CD14-positive monocyte (primary cell): ENCODE results near the gene TPRG1. TPM values are rescaled to one million over a fixed set of nuclear protein-coding genes. Genes with fewer than 3 reads are reported as not detected.

Source experiments
- DNase-seq, 3 donors: peaks; one replicate each; pipeline ENCODE4 v3.0.0-alpha.2; 2011 to 2022
- H2AFZ ChIP-seq: 2 replicates; pipeline ENCODE4 v1.6.0; 2012; ENCODE audit warnings: mild to moderate bottlenecking, low read depth, low read length, inconsistent platforms; ENCODE audit not compliant: insufficient read depth, poor library complexity, severe bottlenecking
- H3K27ac ChIP-seq, 2 donors: 1 replicate in 1 of 2; 2 replicates in 1 of 2; pipeline ENCODE4 v1.5.1; 2012 to 2013; ENCODE audit warnings: low read length in 2 of 2, control low read depth in 1 of 2, inconsistent platforms in 1 of 2, low read depth in 1 of 2, mild to moderate bottlenecking in 1 of 2
- H3K27me3 ChIP-seq, 2 donors: one replicate each; pipeline versions ENCODE4 v1.6.0 to v1.6.1; 2011 to 2013; ENCODE audit warnings: low read length in 2 of 2; ENCODE audit not compliant: control insufficient read depth in 2 of 2, insufficient read depth in 2 of 2
- H3K36me3 ChIP-seq, 2 donors: replicated peaks in 1 of 2; 1 replicate in 1 of 2; 2 replicates in 1 of 2; pipeline versions ENCODE4 v1.5.1 to v1.6.1; 2012 to 2013; ENCODE audit warnings: low read length in 2 of 2, control low read depth in 1 of 2, inconsistent platforms in 1 of 2, mild to moderate bottlenecking in 1 of 2; ENCODE audit not compliant: insufficient read depth in 2 of 2, control insufficient read depth in 1 of 2
- H3K4me1 ChIP-seq, 2 donors: 1 replicate in 1 of 2; 2 replicates in 1 of 2; pipeline versions ENCODE4 v1.5.1 to v1.6.1; 2012 to 2013; ENCODE audit warnings: low read length in 2 of 2, control low read depth in 1 of 2, inconsistent platforms in 1 of 2, mild to moderate bottlenecking in 1 of 2, moderate library complexity in 1 of 2; ENCODE audit not compliant: insufficient read depth in 2 of 2, control insufficient read depth in 1 of 2
- H3K4me2 ChIP-seq: replicated peaks from 2 replicates; pipeline ENCODE3; 2012; ENCODE audit warnings: low read length, moderate library complexity, mild to moderate bottlenecking; ENCODE audit not compliant: poor library complexity, severe bottlenecking; ENCODE audit errors: extremely low read depth
- H3K4me3 ChIP-seq, 3 experiments: fragments of 200-600 bp in 1 of 3; sonication (generic) in 1 of 3; replicated peaks in 1 of 3; 1 replicate in 2 of 3; 2 replicates in 1 of 3; pipeline ENCODE4 v1.5.1; 2011 to 2013; ENCODE audit warnings: low read length in 3 of 3, mild to moderate bottlenecking in 3 of 3, control low read depth in 2 of 3, low read depth in 2 of 3, inconsistent platforms in 1 of 3, moderate library complexity in 1 of 3
- H3K79me2 ChIP-seq: 2 replicates; pipeline ENCODE4 v1.6.0; 2012; ENCODE audit warnings: mild to moderate bottlenecking, control low read depth, inconsistent platforms, low read length, moderate library complexity; ENCODE audit not compliant: insufficient read depth
- H3K9ac ChIP-seq: 2 replicates; pipeline ENCODE4 v1.6.0; 2017; ENCODE audit warnings: low read length, mild to moderate bottlenecking; ENCODE audit not compliant: insufficient read depth, poor library complexity, severe bottlenecking
- H3K9me3 ChIP-seq, 2 donors: replicated peaks in 1 of 2; 1 replicate in 1 of 2; 2 replicates in 1 of 2; pipeline versions ENCODE4 v1.5.1 to v1.6.1; 2012 to 2013; ENCODE audit warnings: low read length in 2 of 2, control low read depth in 1 of 2; ENCODE audit not compliant: control insufficient read depth in 1 of 2, insufficient read depth in 1 of 2
- H4K20me1 ChIP-seq: 2 replicates; pipeline ENCODE4 v1.6.0; 2012; ENCODE audit warnings: mild to moderate bottlenecking, low read length, control low read depth, moderate library complexity; ENCODE audit not compliant: insufficient read depth
- H3K27ac Mint-ChIP-seq, 7 donors: one replicate each; pipeline ENCODE4 v1.8.0; 2020; ENCODE audit warnings: mild to moderate bottlenecking in 7 of 7, mixed read lengths in 7 of 7, moderate library complexity in 6 of 7, inconsistent platforms in 2 of 7
- H3K27me3 Mint-ChIP-seq, 3 donors: one replicate each; pipeline ENCODE4 v1.8.0; 2021 to 2022; ENCODE audit warnings: low read depth in 3 of 3, mild to moderate bottlenecking in 3 of 3, mixed read lengths in 3 of 3, moderate library complexity in 3 of 3, inconsistent platforms in 1 of 3
- H3K36me3 Mint-ChIP-seq, 2 donors: one replicate each; pipeline ENCODE4 v1.8.0; 2020; ENCODE audit warnings: mixed read lengths in 2 of 2, inconsistent platforms in 1 of 2, mild to moderate bottlenecking in 1 of 2
- H3K4me1 Mint-ChIP-seq: one replicate; pipeline ENCODE4 v1.8.0; 2020; ENCODE audit warnings: mild to moderate bottlenecking, mixed read lengths
- H3K4me3 Mint-ChIP-seq, 2 donors: one replicate each; pipeline ENCODE4 v1.8.0; 2020; ENCODE audit warnings: mild to moderate bottlenecking in 2 of 2, mixed read lengths in 2 of 2, moderate library complexity in 1 of 2
- H3K9me3 Mint-ChIP-seq, 7 donors: one replicate each; pipeline ENCODE4 v1.8.0; 2020 to 2022; ENCODE audit warnings: mixed read lengths in 7 of 7, mild to moderate bottlenecking in 6 of 7, moderate library complexity in 6 of 7, inconsistent platforms in 2 of 7
- WGBS: methylation state at CpG from one replicate; pipeline ENCODE4 v1.1.5; 2013; ENCODE audit warnings: missing lambda C conversion rate; ENCODE audit not compliant: insufficient coverage; 5-methylcytosine and 5-hydroxymethylcytosine counted together
- intact Hi-C, 2 donors: fragments of 100-400 bp; cut with micrococcal nuclease; formaldehyde crosslinking; loops; one replicate each; pipeline versions ENCODE4 v1.15.0 to v1.15.1; 2023
- polyA plus RNA-seq, 3 donors: library from polyadenylated mRNA; depleted of rRNA in 1 of 3; unstranded in 2 of 3; stranded (reverse) in 1 of 3; fragments of 300-500 nt in 2 of 3; fragments of >200 nt in 1 of 3; fragmentation: Illumina TruSeq in 2 of 3; gene quantifications; 1 replicate in 2 of 3; 2 replicates in 1 of 3; pipeline ENCODE4 v1.2.3, GENCODE V29; 2012 to 2021
- TF ChIP-seq, protein P1 (sequence below): fragments of 200-600 bp; IDR thresholded peaks from one replicate; pipeline ENCODE4 v1.8.0; 2022; ENCODE audit warnings: antibody characterized with exemption, mild to moderate bottlenecking

The TPRG1 gene
- polyA plus RNA-seq, 3 donors: 0.14 to 1.7 (median 0.55) TPM

DNA sequence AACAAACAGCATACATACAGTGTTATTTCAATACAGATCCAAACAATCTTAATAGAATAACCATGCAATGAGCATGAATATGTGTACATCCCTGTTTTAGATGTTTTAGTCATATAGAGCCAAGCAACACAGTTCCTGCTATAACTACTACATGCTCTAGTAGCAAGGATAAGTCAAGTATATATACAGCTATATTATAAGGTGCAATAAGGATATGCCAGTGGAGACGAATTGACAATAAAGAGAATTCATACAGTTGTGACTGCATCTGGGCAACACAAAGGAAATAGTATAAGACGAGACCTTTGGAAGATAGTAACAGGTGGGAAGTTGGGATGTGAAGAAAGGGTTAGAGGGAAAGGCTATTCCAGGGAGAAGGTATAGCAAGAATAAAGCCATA, 103.4 kb downstream of the TPRG1 start:
- Mint-ChIP-seq H3K4me3 (no peak overlapping the region), H3K9me3 (peaks cover 0 to 2% (median 0%) of the 10 kb centered on the region in 7 donors), H3K36me3 (no peaks in the 10 kb centered on the region), H3K4me1 (peaks cover 26% of the 10 kb centered on the region), H3K27me3 (peaks cover 0 to 4% (median 1%) of the 10 kb centered on the region in 3 donors), H3K27ac (peak overlapping the region in 2 of 7 donors; percentile 46 to 64)
- Histone ChIP-seq H3K27ac (no peak overlapping the region), H3K4me3 (no peak overlapping the region), H4K20me1 (no peaks in the 10 kb centered on the region), H3K79me2 (no peaks in the 10 kb centered on the region), H3K27me3 (no peaks in the 10 kb centered on the region), H3K4me2 (no peak overlapping the region), H3K4me1 (peaks cover 25% of the 10 kb centered on the region in 2 donors), H3K36me3 (no peaks in the 10 kb centered on the region), H2AFZ (no peak overlapping the region), H3K9ac (no peak overlapping the region), H3K9me3 (no peaks in the 10 kb centered on the region)
- intact Hi-C loops: no loop called here
- 92% methylated on average over 2 of the region's 2 CpGs for WGBS
- DNase-seq: no peak
- TF ChIP-seq, protein P1, sequence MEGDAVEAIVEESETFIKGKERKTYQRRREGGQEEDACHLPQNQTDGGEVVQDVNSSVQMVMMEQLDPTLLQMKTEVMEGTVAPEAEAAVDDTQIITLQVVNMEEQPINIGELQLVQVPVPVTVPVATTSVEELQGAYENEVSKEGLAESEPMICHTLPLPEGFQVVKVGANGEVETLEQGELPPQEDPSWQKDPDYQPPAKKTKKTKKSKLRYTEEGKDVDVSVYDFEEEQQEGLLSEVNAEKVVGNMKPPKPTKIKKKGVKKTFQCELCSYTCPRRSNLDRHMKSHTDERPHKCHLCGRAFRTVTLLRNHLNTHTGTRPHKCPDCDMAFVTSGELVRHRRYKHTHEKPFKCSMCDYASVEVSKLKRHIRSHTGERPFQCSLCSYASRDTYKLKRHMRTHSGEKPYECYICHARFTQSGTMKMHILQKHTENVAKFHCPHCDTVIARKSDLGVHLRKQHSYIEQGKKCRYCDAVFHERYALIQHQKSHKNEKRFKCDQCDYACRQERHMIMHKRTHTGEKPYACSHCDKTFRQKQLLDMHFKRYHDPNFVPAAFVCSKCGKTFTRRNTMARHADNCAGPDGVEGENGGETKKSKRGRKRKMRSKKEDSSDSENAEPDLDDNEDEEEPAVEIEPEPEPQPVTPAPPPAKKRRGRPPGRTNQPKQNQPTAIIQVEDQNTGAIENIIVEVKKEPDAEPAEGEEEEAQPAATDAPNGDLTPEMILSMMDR: no peak

DNA sequence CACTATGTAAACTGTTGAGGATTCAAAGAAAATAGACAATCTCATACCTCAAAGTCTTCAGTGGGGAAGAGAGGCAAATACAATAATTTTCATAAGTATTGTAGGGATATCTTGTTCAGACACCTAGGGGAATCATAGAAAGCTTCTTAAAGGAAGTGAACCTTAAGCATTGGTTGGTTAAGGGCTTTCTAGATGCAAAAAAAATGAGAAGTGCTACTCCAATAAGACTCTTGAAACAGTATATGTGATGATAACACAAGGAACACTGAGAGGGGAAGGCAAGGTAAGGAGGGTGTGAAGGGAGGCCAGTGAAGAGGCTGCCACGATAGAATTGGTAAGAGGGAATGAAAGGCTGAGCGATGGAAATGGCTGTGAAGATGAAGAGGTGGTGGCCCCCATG, 104.1 kb downstream of the TPRG1 start:
- TF ChIP-seq, protein P1: no peak
- no peak overlapping the region for H3K4me3 ChIP-seq
- H3K4me1 ChIP-seq: peaks cover 25% of the 10 kb centered on the region in 2 donors
- no peaks in the 10 kb centered on the region for H4K20me1 ChIP-seq
- no peak overlapping the region for H3K9ac ChIP-seq
- no peak overlapping the region for H3K4me2 ChIP-seq
- no peaks in the 10 kb centered on the region for H3K79me2 ChIP-seq
- Mint-ChIP-seq H3K9me3 (peaks cover 0 to 2% (median 0%) of the 10 kb centered on the region in 7 donors), H3K27ac (peak overlapping the region in 4 of 7 donors; percentile 7 to 44 (median 31)), H3K4me1 (peaks cover 26% of the 10 kb centered on the region), H3K4me3 (peak overlapping the region in 1 of 2 donors; percentile 50), H3K36me3 (no peaks in the 10 kb centered on the region), H3K27me3 (peaks cover 0 to 4% (median 1%) of the 10 kb centered on the region in 3 donors)
- DNase-seq: no peak
- no peaks in the 10 kb centered on the region for H3K9me3 ChIP-seq
- WGBS: 85% methylated on average over 2 of the region's 2 CpGs
- H3K27ac ChIP-seq: no peak overlapping the region
- H3K27me3 ChIP-seq: no peaks in the 10 kb centered on the region
- intact Hi-C loops: no loop called here
- H2AFZ ChIP-seq: no peak overlapping the region
- no peaks in the 10 kb centered on the region for H3K36me3 ChIP-seq
